GM19025 (cell line): ENCODE data around the gene NME4.
A peak's percentile ranks its signal among the peaks of the same experiment; 100 is the strongest.
"Not testable (repeated sequence)": the region's sequence is repeated elsewhere in the genome, so short reads cannot be mapped to it uniquely, and the experiment has no call there.

Source experiments
- ATAC-seq: cut with Tn5 transposase; IDR thresholded peaks from one replicate; pipeline ENCODE4 v1.9.1; 2021; ENCODE audit warnings: mild to moderate bottlenecking, low read depth, moderate library complexity; ENCODE audit not compliant: unreplicated experiment

NME4 gene

DNA sequence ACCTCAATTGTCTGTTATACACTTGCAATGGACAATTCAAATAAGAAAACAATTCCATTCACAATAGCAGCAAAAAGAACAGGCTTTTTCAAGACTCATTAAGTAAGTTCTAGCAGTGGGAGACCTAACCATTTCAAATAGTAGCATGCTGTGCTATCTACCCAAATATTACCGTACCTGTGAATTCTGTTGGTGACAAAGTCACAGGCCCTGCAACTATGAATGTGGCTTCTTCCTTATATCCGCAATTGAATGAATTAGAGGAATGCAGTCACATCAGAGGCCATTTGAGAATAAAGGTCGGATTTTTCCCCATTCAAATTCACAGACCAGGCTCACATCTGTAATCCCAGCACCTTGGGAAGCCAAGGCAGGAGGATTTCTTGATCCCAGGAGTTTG is 800 bp upstream of the NME4 start:
- ATAC-seq: no peak

DNA sequence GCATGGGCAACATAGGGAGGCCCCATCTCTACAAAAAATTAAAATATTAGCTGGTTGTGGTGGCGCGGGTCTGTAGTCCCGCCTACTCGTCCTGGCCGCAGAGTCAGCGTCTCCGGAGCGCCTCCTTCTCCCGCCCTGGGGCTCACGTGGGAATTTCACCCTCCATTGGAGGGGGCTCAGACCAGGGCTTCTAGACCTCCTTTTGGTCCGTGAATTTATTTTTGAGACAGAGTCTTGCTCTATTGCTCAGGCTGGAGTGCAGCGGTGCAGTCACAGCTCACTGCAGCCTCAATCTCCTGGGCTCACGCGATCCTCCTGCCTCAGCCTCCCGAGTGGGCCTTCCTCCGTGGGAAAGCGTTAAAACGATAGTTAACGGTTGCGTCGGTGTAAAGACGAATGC is 394 bp upstream of the NME4 start:
- ATAC-seq: no peak

GRCh38 chr16:397736-398332 is 835 bp downstream of the NME4 start:
- no peak for ATAC-seq

DNA sequence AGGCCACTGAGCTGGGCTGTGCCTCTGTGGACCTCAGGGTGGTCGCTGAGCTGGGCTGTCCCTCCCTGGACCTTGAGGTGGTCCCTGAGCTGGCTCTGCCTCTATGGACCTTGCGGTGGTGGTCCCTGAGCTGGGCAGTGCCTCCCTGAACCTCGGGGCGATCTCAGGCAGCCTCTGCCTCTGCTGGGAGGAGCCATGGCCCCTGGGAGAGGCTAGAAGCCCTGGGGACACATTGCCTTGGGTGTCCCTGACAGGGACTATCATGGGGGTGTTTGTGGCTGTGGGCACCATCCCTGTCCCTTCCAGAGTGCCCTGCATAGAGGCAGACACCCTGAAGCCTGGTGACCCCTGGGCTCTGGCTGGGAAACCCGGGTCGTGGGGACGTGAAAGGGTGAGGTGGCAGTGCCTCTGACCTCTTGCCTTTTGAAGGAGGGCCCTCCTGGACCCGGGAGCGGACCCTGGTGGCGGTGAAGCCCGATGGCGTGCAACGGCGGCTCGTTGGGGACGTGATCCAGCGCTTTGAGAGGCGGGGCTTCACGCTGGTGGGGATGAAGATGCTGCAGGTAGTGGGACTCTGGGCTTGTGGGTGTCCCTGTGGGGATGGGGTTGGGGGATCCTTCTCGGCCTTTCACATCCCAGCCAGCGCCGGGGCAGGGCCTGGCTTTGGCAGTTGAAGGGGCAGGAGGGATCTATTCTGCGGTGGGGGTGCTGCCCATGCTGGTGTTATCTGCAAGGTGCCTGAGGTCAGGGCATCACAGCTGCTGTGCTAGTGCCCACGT is 1.8 kb downstream of the NME4 start:
- ATAC-seq: no peak

- no peak for ATAC-seq
Observed at GRCh38 chr16:399340-400019, 2.5 kb downstream of the NME4 start.

DNA sequence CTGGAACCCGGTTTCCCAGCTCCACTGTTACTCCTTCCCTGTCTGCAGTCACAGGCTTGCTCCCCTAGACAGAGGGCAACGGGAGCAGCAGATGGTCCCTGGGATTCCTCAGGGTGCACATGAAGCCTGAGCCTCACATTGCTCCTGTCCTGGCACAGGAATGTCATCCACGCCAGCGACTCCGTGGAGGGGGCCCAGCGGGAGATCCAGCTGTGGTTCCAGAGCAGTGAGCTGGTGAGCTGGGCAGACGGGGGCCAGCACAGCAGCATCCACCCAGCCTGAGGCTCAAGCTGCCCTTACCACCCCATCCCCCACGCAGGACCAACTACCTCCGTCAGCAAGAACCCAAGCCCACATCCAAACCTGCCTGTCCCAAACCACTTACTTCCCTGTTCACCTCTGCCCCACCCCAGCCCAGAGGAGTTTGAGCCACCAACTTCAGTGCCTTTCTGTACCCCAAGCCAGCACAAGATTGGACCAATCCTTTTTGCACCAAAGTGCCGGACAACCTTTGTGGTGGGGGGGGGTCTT is 3.1 kb downstream of the NME4 start:
- no peak for ATAC-seq

DNA sequence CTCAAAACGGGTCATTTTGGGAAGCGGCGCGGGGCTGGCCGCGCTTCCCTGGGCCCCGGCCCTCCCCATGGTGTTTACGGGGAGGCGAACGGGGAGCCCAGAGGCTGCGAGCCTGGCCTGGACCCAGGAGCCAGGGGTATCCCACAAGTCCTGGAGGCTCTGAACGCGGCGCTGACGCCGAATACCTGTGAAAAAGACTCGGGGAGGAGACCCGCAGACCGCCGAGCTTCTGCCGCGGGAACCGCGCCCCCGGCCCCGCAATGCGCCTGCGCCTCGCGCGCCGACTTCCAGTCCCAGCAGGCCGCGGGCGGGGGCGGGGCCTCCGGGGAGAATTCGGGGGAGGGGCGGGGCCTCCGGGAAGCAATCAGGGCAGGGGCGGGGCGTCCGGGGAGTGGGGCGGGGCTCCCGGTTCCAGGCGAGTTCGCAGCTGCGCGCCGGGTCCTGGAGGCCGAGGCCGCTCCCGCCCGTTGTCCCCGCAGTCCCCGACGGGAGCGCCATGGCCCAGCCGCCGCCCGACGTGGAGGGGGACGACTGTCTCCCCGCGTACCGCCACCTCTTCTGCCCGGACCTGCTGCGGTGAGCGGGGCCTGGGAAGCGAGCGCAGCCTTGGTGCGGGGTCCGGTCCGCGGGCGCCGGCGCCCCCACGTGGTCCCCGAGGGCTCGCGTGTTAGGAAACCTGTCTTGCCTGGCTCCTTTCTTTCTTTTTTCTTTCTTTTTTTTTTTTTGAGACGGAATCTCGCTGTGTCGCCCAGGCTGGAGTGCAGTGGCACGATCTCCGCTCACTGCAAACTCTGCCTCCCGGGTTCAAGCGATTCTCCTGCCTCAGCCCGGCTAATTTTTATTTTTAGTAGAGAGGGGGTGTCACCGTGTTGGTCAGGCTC is 4.7 kb downstream of the NME4 start, which contains the start of gene DECR2:
Gene DECR2, plus strand, starts transcription at position 418 of the 881 bp plus-strand sequence. Its CDS starts 79 bp downstream, at position 497.
- peak; percentile 56 for ATAC-seq

DNA sequence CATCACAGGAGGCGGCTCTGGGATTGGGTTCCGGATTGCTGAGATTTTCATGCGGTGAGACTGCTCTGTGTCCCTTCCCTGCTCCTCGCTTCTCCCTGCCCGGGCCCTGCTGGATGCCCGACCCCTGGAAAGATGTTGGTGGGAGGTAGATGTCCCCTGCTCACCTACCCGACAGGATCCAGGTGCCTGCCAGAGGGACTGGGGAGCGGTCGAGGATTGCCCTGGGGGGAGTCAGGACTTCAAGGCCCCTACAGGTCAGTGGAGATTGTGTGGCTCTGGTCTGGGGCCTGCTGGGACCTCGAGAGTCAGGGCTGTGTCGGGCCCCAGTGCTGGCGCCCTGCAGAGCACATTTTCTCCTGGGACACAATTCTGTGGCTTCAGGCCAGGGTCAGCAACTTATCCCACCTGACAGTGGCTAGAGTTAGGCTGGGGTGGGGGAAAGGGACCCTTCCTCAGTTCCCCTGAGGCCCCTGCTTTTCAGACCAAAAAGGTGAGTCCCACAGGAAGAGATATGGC is 8.0 kb downstream of the NME4 start:
- no peak for ATAC-seq

- no peak for ATAC-seq
Observed at GRCh38 chr16:405548-406506, 8.8 kb downstream of the NME4 start.

DNA sequence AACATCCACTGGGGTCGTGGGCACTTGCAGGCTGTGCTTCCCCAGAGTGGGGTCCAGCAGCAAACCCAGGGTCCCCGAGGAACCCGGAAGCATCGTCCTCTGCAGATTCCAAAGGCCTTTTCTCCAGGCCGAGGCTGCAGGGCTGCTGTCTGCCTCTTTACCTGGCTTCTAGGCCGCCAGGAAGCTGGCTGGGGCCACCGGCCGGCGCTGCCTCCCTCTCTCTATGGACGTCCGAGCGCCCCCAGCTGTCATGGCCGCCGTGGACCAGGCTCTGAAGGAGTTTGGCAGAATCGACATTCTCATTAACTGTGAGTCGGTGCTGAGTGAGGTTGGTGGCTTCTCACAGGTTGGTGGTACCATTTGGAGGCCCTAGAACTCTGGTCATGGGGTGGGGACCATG is 10.3 kb downstream of the NME4 start:
- ATAC-seq: no peak

DNA sequence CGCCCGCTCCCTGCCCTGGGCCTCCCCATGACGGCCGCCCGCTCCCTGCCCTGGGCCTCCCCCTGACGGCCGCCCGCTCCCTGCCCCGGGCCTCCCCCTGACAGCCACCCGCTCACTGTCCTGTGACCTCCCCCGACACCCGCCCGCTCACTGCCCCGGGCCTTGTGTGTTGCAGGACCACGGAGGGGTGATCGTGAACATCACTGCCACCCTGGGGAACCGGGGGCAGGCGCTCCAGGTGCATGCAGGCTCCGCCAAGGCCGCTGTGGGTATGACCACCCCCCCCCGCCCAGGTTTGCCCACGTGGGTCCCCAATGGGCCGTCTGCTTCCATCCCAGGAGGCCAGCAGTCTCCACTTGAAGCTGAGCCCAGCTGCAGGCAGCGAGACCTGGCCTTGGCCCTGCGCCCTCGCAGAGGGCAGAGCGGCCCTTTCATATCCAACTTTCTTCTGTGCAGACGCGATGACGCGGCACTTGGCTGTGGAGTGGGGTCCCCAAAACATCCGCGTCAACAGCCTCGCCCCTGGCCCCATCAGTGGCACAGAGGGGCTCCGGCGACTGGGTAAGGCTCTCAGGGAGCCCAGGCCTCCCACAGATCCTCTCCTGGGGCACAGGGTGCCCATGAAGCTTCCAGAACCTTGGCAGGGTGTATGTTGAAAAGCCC is 13.6 kb downstream of the NME4 start:
- no peak for ATAC-seq

DNA sequence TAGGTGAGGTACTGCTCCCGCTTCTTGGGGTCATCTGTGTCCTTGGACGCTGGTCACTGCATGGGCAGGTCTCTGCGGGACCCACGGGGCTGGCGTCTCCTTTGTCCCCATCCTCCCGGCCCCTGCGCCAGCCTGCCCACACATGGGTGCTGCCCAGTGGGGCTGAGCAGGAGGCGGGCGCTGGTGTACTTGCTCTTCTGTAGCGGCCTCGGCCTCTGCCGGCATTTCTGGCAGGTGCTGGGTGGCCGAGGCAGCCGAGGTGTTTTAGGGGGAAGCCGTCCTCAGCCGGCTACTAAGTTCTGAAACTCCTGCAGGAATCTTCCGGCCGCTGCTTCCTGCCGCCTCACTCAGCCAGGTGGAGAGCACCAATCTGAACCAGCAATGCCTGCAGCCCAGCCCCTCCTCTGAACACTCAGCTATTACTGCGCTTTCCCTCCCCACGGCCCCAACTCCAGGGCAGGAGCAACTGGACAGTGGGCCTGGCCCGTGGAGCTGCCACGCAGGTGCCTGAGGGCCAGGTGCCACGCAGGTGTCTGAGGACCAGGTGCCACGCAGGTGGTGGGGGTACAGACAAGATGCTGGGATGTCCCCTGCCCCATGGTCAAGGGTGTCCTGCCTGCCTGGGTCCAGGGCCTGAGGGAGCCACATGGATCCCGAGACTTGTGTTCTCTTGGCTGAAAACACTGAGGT is 14.7 kb downstream of the NME4 start:
- ATAC-seq: no peak

- no peak for ATAC-seq
Observed at GRCh38 chr16:414395-415169, 17.6 kb downstream of the NME4 start.

DNA sequence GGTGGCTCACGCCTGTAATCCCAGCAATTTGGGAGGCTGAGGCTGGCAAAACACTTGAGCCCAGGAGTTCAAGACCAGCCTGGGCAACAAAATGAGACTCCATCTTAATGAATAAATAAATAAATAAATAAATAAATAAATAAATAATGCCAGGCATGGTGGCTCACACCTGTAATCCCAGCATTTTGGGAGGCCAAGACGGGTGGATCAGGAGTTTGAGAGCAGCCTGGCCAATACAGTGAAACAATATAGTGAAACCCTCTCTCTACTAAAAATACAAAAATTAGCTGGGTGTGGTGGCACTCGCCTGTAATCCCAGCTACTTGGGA is 18.1 kb downstream of the NME4 start:
- ATAC-seq: not testable (repeated sequence)

DNA sequence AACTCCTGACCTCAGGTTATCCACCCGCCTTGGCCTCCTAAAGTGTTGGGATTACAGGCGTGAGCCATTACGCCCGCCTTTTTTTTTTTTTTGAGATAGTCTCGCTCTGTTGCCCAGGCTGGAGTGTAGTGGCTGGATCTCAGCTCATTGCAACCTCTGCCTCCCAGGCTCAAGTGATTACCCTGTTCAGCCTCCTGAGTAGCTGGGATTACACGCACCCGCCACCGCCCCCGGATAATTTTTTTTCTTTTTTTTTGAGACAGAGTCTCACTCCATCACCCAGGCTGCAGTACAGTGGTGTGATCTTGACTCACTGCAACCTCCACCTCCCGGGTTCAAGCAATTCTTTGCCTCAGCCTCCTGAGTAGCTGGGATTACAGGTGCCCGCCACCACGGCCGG is 25.2 kb downstream of the NME4 start:
- not testable (repeated sequence) for ATAC-seq

GRCh38 chr16:424033-424622 is 27.1 kb downstream of the NME4 start:
- ATAC-seq: no peak

DNA sequence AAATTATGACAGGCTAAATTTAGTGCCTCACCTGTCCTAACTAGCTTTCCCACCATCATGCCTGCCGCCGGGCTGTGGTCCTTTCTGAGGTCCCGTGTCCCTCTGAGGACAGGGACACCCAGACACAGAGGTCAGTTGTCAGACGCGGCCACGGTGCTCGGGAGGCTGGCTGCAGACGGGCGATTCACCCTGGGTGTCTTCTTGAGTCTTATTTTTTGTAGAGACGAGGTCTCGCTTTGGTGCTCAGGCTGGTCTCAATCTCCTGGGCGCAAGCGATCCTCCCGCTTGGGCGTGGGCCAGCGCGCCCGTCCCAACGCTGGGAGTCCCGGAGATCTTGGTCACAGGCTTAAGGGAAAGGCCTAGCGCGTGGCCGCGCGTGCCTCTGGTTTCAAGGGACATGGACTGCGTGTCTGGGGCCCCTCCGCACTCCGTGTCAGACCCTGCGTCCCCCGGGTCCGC is 27.7 kb downstream of the NME4 start:
- no peak for ATAC-seq
